Omental fat pad (tissue), 4 donors: ENCODE measurements around the gene CAGE1. TPM values are rescaled to one million over a fixed set of nuclear protein-coding genes. Genes with fewer than 3 reads are reported as not detected.
A peak's percentile ranks its signal among the peaks of the same experiment; 100 is the strongest.

Experiments used
- ATAC-seq: fragments of 150-250 bp; one replicate; pipeline ENCODE4 v1.9.1; 2016; ENCODE audit warnings: mild to moderate bottlenecking, moderate library complexity; ENCODE audit not compliant: low FRiP score
- DNase-seq: peaks from one replicate; pipeline ENCODE4 v3.0.0-alpha.2; 2019; ENCODE audit warnings: low spot score
- total RNA-seq, 4 donors: library from RNA; depleted of rRNA; stranded (reverse); fragments of >200 nt; gene quantifications; one replicate each; pipeline ENCODE4 v1.1.0, GENCODE V29; 2016
- TF ChIP-seq, protein P1 (sequence below), 3 donors: fragments of 450-650 bp; IDR thresholded peaks; one replicate each; pipeline ENCODE4 v1.5.1; 2016 to 2017; ENCODE audit warnings: antibody characterized with exemption in 3 of 3, mild to moderate bottlenecking in 3 of 3, moderate library complexity in 2 of 3

The CAGE1 gene
- total RNA-seq, 4 donors from 2014 or later, result not detected

- no peak for ATAC-seq
- TF ChIP-seq, protein P1, sequence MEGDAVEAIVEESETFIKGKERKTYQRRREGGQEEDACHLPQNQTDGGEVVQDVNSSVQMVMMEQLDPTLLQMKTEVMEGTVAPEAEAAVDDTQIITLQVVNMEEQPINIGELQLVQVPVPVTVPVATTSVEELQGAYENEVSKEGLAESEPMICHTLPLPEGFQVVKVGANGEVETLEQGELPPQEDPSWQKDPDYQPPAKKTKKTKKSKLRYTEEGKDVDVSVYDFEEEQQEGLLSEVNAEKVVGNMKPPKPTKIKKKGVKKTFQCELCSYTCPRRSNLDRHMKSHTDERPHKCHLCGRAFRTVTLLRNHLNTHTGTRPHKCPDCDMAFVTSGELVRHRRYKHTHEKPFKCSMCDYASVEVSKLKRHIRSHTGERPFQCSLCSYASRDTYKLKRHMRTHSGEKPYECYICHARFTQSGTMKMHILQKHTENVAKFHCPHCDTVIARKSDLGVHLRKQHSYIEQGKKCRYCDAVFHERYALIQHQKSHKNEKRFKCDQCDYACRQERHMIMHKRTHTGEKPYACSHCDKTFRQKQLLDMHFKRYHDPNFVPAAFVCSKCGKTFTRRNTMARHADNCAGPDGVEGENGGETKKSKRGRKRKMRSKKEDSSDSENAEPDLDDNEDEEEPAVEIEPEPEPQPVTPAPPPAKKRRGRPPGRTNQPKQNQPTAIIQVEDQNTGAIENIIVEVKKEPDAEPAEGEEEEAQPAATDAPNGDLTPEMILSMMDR (IDR thresholded peaks at IDR 0.05), result no peak
- DNase-seq, result no peak
These were observed 75.1 kb downstream of the CAGE1 start for GRCh38 chr6:7314414-7314813.

DNA sequence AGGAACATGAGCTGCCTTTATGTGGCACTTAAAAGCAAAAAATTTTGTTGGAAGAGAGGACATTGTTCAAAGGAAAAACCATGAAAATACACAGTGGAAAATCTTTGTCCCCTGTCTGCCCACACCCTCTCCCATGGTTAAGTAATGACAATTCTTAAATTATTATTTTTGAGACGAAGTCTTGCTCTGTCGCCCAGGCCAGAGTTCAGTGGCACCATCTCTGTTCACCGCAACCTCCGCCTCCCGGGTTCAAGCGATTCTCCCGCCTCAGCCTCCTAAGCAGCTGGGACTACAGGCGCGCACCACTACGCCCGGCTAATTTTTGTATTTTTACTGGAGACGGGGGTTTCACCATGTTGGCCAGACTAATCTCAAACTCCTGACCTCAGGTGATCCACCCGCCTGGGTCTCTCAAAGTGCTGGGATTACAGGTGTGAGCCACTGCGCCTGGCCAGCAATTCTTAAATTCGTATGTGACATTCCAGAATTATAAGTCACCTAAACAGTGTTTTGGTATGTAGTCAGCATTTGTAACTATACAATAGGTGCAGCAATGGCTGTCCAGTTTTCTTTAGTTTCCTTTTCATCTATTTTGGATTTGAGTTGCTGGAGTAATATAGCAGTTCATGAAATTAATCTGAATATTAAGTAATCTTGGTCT is 75.9 kb downstream of the CAGE1 start:
- TF ChIP-seq, protein P1 (IDR thresholded peaks at IDR 0.05), result no peak
- ATAC-seq, result no peak
- no peak for DNase-seq

DNA sequence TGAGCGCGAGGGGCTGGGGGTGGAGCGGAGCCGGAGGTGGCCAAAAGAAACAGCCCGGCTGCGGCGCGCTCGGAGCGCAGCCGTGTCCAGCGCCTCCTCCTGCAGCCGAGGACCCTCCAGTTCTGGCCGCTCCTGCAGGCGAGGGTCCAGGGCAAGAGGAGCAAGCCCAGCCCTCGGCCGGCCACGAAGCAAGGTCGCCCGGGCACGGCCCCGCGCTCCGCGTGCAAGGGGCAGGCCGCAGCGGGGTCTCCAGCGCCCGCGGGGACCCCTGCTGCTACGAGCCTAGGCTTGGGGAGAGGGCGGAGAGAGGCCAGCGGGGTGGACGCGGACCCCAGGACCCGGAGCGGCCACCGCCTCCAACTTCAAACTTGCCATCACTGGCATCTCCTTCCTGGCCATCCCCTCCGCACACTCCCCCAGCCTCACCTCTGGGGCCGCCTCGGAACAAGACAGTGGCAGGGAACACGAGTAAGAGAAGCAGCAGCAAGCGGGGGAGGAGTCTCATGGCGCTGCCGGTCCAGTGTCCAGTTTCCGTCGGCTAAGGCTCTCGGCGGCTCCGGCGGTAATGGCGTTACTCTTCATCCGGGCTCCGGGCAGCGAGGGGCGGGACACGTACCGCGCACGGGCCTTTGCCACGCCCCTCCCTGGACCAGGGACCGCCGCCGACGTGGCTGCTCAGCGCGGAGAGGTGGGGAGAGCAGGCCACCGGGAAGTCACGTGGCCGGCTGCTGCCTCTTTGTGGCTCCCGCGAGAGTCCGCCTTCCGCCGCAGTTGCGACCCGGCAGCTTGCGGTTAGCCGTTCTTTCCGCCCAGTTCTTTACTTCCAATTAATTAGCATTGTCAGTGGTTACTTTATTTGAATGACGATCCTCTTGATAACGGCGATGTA is 76.7 kb downstream of the CAGE1 start, which contains the start of gene SSR1:
Gene SSR1, minus strand, starts transcription at position 584 of the 889 bp plus-strand sequence. Its CDS starts 79 bp downstream, at position 505.
- ATAC-seq (peak; percentile 100), DNase-seq (peak; percentile 88)
- TF ChIP-seq, protein P1 (IDR thresholded peaks at IDR 0.05), result no peak

GRCh38 chr6:7311917-7312615 is 77.5 kb downstream of the CAGE1 start:
- DNase-seq (no peak), ATAC-seq (no peak)
- TF ChIP-seq, protein P1 (IDR thresholded peaks at IDR 0.05), result no peak

- DNase-seq, result no peak
- no peak for ATAC-seq
- TF ChIP-seq, protein P1 (IDR thresholded peaks at IDR 0.05), result no peak
These were observed 78.4 kb downstream of the CAGE1 start for GRCh38 chr6:7311176-7311575.

GRCh38 chr6:7309050-7309449 is 80.5 kb downstream of the CAGE1 start:
- DNase-seq, result no peak
- ATAC-seq, result no peak
- TF ChIP-seq, protein P1 (IDR thresholded peaks at IDR 0.05), result no peak
